Measurements from ENCODE around the gene ACLY. TPM values are rescaled to one million over a fixed set of nuclear protein-coding genes. Genes with fewer than 3 reads are reported as not detected.
"Not testable (repeated sequence)": the region's sequence is repeated elsewhere in the genome, so short reads cannot be mapped to it uniquely, and the experiment has no call there.

ACLY gene
- total RNA-seq, 1 experiment from 2014 or later = 279 TPM

DNA sequence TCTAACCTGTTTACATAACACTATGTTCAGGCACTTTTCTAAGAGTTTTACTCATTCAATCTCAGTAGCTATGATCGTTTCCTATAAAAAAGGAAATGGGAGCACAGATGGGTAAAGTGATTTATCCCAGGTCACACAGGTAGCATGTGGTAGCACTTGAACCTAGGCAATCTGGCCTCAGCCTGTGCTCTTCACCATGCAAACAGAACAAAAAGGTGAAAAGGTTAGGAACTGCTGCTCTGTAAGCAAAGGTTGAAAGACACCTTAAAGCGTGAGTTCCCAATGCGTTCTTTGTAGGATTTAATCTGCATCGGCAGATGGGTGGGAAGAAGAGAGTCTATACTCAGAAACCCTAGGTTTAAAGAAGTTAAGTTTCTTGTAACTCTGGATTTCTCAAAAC is 38.6 kb downstream of the ACLY start:
- Histone ChIP-seq H2AFZ (ENCODE audit: low read length) (no peak overlapping the region), H2BK15ac (ENCODE audit: low read depth, low read length) (no peak overlapping the region), H2BK120ac (ENCODE audit: low read depth, low read length, poor library complexity, severe bottlenecking) (no peak overlapping the region), H3T11ph (ENCODE audit: low read length) (no peak overlapping the region), H3K23ac (ENCODE audit: insufficient read length, low read depth, low read length) (no peak overlapping the region), H4K5ac (ENCODE audit: insufficient read length, low read depth, low read length) (no peak overlapping the region), H3K4me2 (ENCODE audit: insufficient read depth, insufficient read length, low read length) (no peak overlapping the region), H2AK5ac (ENCODE audit: insufficient read length, low read length) (no peak overlapping the region), H3K56ac (ENCODE audit: insufficient read length, low read depth, low read length) (no peak overlapping the region), H3K79me2 (ENCODE audit: insufficient read depth, low read length) (no peaks in the 10 kb centered on the region), H3K18ac (ENCODE audit: insufficient read length, low read depth, low read length) (no peak overlapping the region), H3K27me3 (ENCODE audit: insufficient read depth, low read length) (no peaks in the 10 kb centered on the region), H3K79me1 (ENCODE audit: insufficient read depth, low read depth, low read length, poor library complexity, severe bottlenecking) (no peaks in the 10 kb centered on the region), H3K9ac (ENCODE audit: extremely low read depth, insufficient read length, low read length) (no peak overlapping the region), H3K14ac (ENCODE audit: insufficient read depth, low read length) (no peak overlapping the region), H4K91ac (ENCODE audit: insufficient read length, low read depth, low read length) (no peak overlapping the region), H2BK20ac (ENCODE audit: low read depth, low read length, poor library complexity, severe bottlenecking) (no peak overlapping the region), H4K8ac (replicated peaks; ENCODE audit: insufficient read length, low read depth, low read length) (no peak overlapping the region), H3K9me3 (ENCODE audit: control insufficient read depth, low read depth, low read length) (no peaks in the 10 kb centered on the region), H3K4me1 (ENCODE audit: insufficient read depth, low read length) (no peaks in the 10 kb centered on the region), H2BK12ac (ENCODE audit: insufficient read length, low read depth, low read length) (no peak overlapping the region), H4K20me1 (ENCODE audit: control insufficient read depth, insufficient read depth, insufficient read length) (no peaks in the 10 kb centered on the region), H3K27ac (ENCODE audit: insufficient read length, low read depth, low read length) (no peak overlapping the region), H2BK5ac (ENCODE audit: insufficient read length, low read length) (no peak overlapping the region), H3K4ac (ENCODE audit: low read depth, low read length) (no peak overlapping the region), H3K23me2 (ENCODE audit: insufficient read length, low read depth, low read length, poor library complexity, severe bottlenecking) (no peaks in the 10 kb centered on the region)
- peaks cover 0 to 13% of the 10 kb centered on the region in 2 experiments; a peak in 3 of 4 replicates for H3K4me1 Mint-ChIP-seq
- H3K27me3 Mint-ChIP-seq (ENCODE audit: low read depth) = no peaks in the 10 kb centered on the region; the same call in 1 of the 2 replicates
- H3K36me3 Mint-ChIP-seq (ENCODE audit: insufficient read depth in 1 of 3, low read depth in 3 of 3) = peaks cover 67 to 93% (median 84%) of the 10 kb centered on the region in 3 experiments
- peaks cover 0 to 9% of the 10 kb centered on the region in 2 experiments; a peak in 2 of 5 replicates for H3K9me3 Mint-ChIP-seq
- no CpG with 5 or more reads among the region's 4 CpGs for WGBS (ENCODE audit: extremely low coverage, insufficient read length, low lambda C conversion rate)
- TF ChIP-seq, protein P1, sequence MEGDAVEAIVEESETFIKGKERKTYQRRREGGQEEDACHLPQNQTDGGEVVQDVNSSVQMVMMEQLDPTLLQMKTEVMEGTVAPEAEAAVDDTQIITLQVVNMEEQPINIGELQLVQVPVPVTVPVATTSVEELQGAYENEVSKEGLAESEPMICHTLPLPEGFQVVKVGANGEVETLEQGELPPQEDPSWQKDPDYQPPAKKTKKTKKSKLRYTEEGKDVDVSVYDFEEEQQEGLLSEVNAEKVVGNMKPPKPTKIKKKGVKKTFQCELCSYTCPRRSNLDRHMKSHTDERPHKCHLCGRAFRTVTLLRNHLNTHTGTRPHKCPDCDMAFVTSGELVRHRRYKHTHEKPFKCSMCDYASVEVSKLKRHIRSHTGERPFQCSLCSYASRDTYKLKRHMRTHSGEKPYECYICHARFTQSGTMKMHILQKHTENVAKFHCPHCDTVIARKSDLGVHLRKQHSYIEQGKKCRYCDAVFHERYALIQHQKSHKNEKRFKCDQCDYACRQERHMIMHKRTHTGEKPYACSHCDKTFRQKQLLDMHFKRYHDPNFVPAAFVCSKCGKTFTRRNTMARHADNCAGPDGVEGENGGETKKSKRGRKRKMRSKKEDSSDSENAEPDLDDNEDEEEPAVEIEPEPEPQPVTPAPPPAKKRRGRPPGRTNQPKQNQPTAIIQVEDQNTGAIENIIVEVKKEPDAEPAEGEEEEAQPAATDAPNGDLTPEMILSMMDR (conservative IDR thresholded peaks at IDR 0.05) = no peak
- DNase-seq = no peak
- H3K27ac Mint-ChIP-seq = peak overlapping the region in 2 of 3 experiments; percentile 50 to 53; a peak in 3 of 7 replicates
- H3K4me3 Mint-ChIP-seq = no peak overlapping the region

DNA sequence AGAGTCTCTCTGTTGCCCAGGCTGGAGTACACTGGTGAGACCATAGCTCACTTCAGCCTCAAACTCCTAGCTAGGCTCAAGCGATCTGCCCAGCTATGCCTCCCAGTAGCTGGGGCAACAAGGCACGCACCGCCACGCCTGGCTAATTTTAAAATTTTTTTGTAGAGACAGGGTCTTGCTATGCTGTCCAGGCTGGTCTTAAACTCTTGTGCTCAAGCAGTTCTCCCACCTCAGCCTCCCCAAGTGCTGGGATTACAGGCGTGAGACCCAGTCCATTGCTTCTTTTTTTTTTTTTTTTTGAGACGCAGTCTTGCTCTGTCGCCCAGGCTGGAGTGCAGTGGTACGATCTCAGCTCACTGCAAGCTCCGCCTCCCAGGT is 44.5 kb downstream of the ACLY start:
- not testable (repeated sequence) for H3K9me3 ChIP-seq (ENCODE audit: control insufficient read depth, low read depth, low read length); H2BK5ac ChIP-seq (ENCODE audit: insufficient read length, low read length); H2AK5ac ChIP-seq (ENCODE audit: insufficient read length, low read length); H4K5ac ChIP-seq (ENCODE audit: insufficient read length, low read depth, low read length); H3K27ac ChIP-seq (ENCODE audit: insufficient read length, low read depth, low read length); H2AFZ ChIP-seq (ENCODE audit: low read length); H3K23me2 ChIP-seq (ENCODE audit: insufficient read length, low read depth, low read length, poor library complexity, severe bottlenecking); H3K27me3 Mint-ChIP-seq (ENCODE audit: low read depth); H4K20me1 ChIP-seq (ENCODE audit: control insufficient read depth, insufficient read depth, insufficient read length); H3K18ac ChIP-seq (ENCODE audit: insufficient read length, low read depth, low read length); H4K91ac ChIP-seq (ENCODE audit: insufficient read length, low read depth, low read length); H3K14ac ChIP-seq (ENCODE audit: insufficient read depth, low read length); H3K27ac Mint-ChIP-seq; H4K8ac ChIP-seq (replicated peaks; ENCODE audit: insufficient read length, low read depth, low read length); H3K4me1 Mint-ChIP-seq; H3K56ac ChIP-seq (ENCODE audit: insufficient read length, low read depth, low read length); H3K27me3 ChIP-seq (ENCODE audit: insufficient read depth, low read length); H2BK15ac ChIP-seq (ENCODE audit: low read depth, low read length); H2BK120ac ChIP-seq (ENCODE audit: low read depth, low read length, poor library complexity, severe bottlenecking); H3T11ph ChIP-seq (ENCODE audit: low read length); H3K23ac ChIP-seq (ENCODE audit: insufficient read length, low read depth, low read length); H3K79me2 ChIP-seq (ENCODE audit: insufficient read depth, low read length); H3K9ac ChIP-seq (ENCODE audit: extremely low read depth, insufficient read length, low read length); H3K4me1 ChIP-seq (ENCODE audit: insufficient read depth, low read length); H3K4me3 Mint-ChIP-seq; DNase-seq; H2BK20ac ChIP-seq (ENCODE audit: low read depth, low read length, poor library complexity, severe bottlenecking); H3K4me2 ChIP-seq (ENCODE audit: insufficient read depth, insufficient read length, low read length); H3K79me1 ChIP-seq (ENCODE audit: insufficient read depth, low read depth, low read length, poor library complexity, severe bottlenecking); H3K9me3 Mint-ChIP-seq; H3K4ac ChIP-seq (ENCODE audit: low read depth, low read length); H2BK12ac ChIP-seq (ENCODE audit: insufficient read length, low read depth, low read length)
- WGBS (ENCODE audit: extremely low coverage, insufficient read length, low lambda C conversion rate) = no CpG with 5 or more reads among the region's 9 CpGs
- H3K36me3 Mint-ChIP-seq (ENCODE audit: insufficient read depth in 1 of 3, low read depth in 3 of 3) = peaks cover 78 to 97% (median 90%) of the 10 kb centered on the region in 3 experiments

Measured in H9 (cell line).